Adipocyte (in vitro differentiated cells): Measurements from ENCODE around the gene SEL1L.
"Not testable (repeated sequence)": the region's sequence is repeated elsewhere in the genome, so short reads cannot be mapped to it uniquely, and the experiment has no call there.

ENCODE experiments used
- DNase-seq: peaks from one replicate; pipeline ENCODE4 v3.0.0-alpha.2; 2015; ENCODE audit warnings: low read depth
- H3K27me3 ChIP-seq: replicated peaks from 2 replicates; pipeline ENCODE4 v1.7.0; 2013; ENCODE audit warnings: mild to moderate bottlenecking, low read length, moderate library complexity; ENCODE audit not compliant: control insufficient read depth, insufficient read depth
- H3K36me3 ChIP-seq: 2 replicates; pipeline ENCODE4 v1.7.0; 2013; ENCODE audit warnings: low read length, mild to moderate bottlenecking, moderate library complexity; ENCODE audit not compliant: control insufficient read depth, insufficient read depth, severe bottlenecking
- H3K4me1 ChIP-seq: 2 replicates; pipeline ENCODE4 v1.7.0; 2013; ENCODE audit warnings: mild to moderate bottlenecking, low read length, moderate library complexity; ENCODE audit not compliant: control insufficient read depth, insufficient read depth
- H3K4me3 ChIP-seq: 2 replicates; pipeline ENCODE4 v1.7.0; 2013; ENCODE audit warnings: mild to moderate bottlenecking, low read length, moderate library complexity
- H3K9ac ChIP-seq: 2 replicates; pipeline ENCODE4 v1.7.0; 2013; ENCODE audit warnings: mild to moderate bottlenecking, low read length, moderate library complexity
- H3K9me3 ChIP-seq: 2 replicates; pipeline ENCODE4 v1.7.0; 2013; ENCODE audit warnings: mild to moderate bottlenecking, low read length, moderate library complexity; ENCODE audit not compliant: control insufficient read depth

The SEL1L gene

GRCh38 chr14:81440041-81440440 is 93.6 kb downstream of the SEL1L start:
- peaks cover 3% of the 10 kb centered on the region for H3K9me3 ChIP-seq
- DNase-seq: no peak
- peaks cover 63% of the 10 kb centered on the region for H3K27me3 ChIP-seq
- H3K4me1 ChIP-seq: no peaks in the 10 kb centered on the region
- H3K4me3 ChIP-seq: no peak overlapping the region
- no peaks in the 10 kb centered on the region for H3K36me3 ChIP-seq
- H3K9ac ChIP-seq: no peak overlapping the region

GRCh38 chr14:81437244-81437643 is 96.4 kb downstream of the SEL1L start:
- DNase-seq: no peak
- H3K9me3 ChIP-seq: no peaks in the 10 kb centered on the region
- no peak overlapping the region for H3K9ac ChIP-seq
- H3K4me1 ChIP-seq: peaks cover 5% of the 10 kb centered on the region
- no peak overlapping the region for H3K4me3 ChIP-seq
- H3K36me3 ChIP-seq: no peaks in the 10 kb centered on the region
- H3K27me3 ChIP-seq: peaks cover 52% of the 10 kb centered on the region

- peaks cover 45% of the 10 kb centered on the region for H3K27me3 ChIP-seq
- peak overlapping the region; percentile 47 for H3K9ac ChIP-seq
- H3K36me3 ChIP-seq: no peaks in the 10 kb centered on the region
- DNase-seq: peak; percentile 82
- peaks cover 8% of the 10 kb centered on the region for H3K4me1 ChIP-seq
- H3K4me3 ChIP-seq: peak overlapping the region; percentile 77
- H3K9me3 ChIP-seq: no peaks in the 10 kb centered on the region
These were observed 97.1 kb downstream of the SEL1L start for GRCh38 chr14:81436296-81437138.

GRCh38 chr14:81435391-81436295 is 98.0 kb downstream of the SEL1L start:
- Histone ChIP-seq H3K4me3 (peak overlapping the region; percentile 78), H3K36me3 (no peaks in the 10 kb centered on the region), H3K9ac (no peak overlapping the region), H3K9me3 (no peaks in the 10 kb centered on the region), H3K27me3 (peaks cover 40% of the 10 kb centered on the region), H3K4me1 (peaks cover 8% of the 10 kb centered on the region)
- DNase-seq: peak; percentile 46

- peaks cover 34% of the 10 kb centered on the region for H3K27me3 ChIP-seq
- no peak overlapping the region for H3K9ac ChIP-seq
- peak overlapping the region; percentile 78 for H3K4me3 ChIP-seq
- H3K36me3 ChIP-seq: no peaks in the 10 kb centered on the region
- peaks cover 12% of the 10 kb centered on the region for H3K4me1 ChIP-seq
- no peak for DNase-seq
- no peaks in the 10 kb centered on the region for H3K9me3 ChIP-seq
These were observed 98.6 kb downstream of the SEL1L start for GRCh38 chr14:81435048-81435390.

- Histone ChIP-seq H3K27me3 (peaks cover 28% of the 10 kb centered on the region), H3K4me3 (no peak overlapping the region)
These were observed 99.4 kb downstream of the SEL1L start for GRCh38 chr14:81434230-81434629.

GRCh38 chr14:81433378-81433777 is 100.3 kb downstream of the SEL1L start:
- H3K4me1 ChIP-seq: peaks cover 13% of the 10 kb centered on the region
- DNase-seq: no peak
- H3K4me3 ChIP-seq: no peak overlapping the region

More at GRCh38 chr14:81434230-81434629, 99.4 kb downstream of the SEL1L start:
- Histone ChIP-seq H3K9ac (no peak overlapping the region), H3K9me3 (no peaks in the 10 kb centered on the region), H3K4me1 (peaks cover 13% of the 10 kb centered on the region), H3K36me3 (no peaks in the 10 kb centered on the region)
- DNase-seq: no peak

GRCh38 chr14:81432219-81432661 is 101.4 kb downstream of the SEL1L start:
- DNase-seq: no peak
- Histone ChIP-seq H3K9me3 (no peaks in the 10 kb centered on the region), H3K4me3 (no peak overlapping the region), H3K4me1 (peaks cover 15% of the 10 kb centered on the region), H3K36me3 (no peaks in the 10 kb centered on the region), H3K9ac (no peak overlapping the region), H3K27me3 (peaks cover 12% of the 10 kb centered on the region)

More at GRCh38 chr14:81433378-81433777, 100.3 kb downstream of the SEL1L start:
- Histone ChIP-seq H3K27me3 (peaks cover 20% of the 10 kb centered on the region), H3K9me3 (no peaks in the 10 kb centered on the region), H3K9ac (no peak overlapping the region), H3K36me3 (no peaks in the 10 kb centered on the region)

- Histone ChIP-seq H3K9ac (no peak overlapping the region), H3K4me1 (peaks cover 16% of the 10 kb centered on the region), H3K27me3 (peaks cover 3% of the 10 kb centered on the region), H3K9me3 (no peaks in the 10 kb centered on the region), H3K4me3 (no peak overlapping the region), H3K36me3 (no peaks in the 10 kb centered on the region)
- DNase-seq: no peak
These were observed 103.4 kb downstream of the SEL1L start for GRCh38 chr14:81430235-81430634.

- H3K4me1 ChIP-seq: peaks cover 16% of the 10 kb centered on the region
- H3K36me3 ChIP-seq, H3K4me3 ChIP-seq, DNase-seq, H3K9ac ChIP-seq, H3K27me3 ChIP-seq, H3K9me3 ChIP-seq: not testable (repeated sequence)
These were observed 103.9 kb downstream of the SEL1L start for GRCh38 chr14:81429749-81430148.

- Histone ChIP-seq H3K36me3 (no peaks in the 10 kb centered on the region), H3K4me3 (no peak overlapping the region), H3K9me3 (no peaks in the 10 kb centered on the region), H3K27me3 (no peaks in the 10 kb centered on the region), H3K4me1 (peaks cover 16% of the 10 kb centered on the region), H3K9ac (no peak overlapping the region)
- DNase-seq: no peak
These were observed 104.6 kb downstream of the SEL1L start for GRCh38 chr14:81429028-81429427.
